HepG2 (cell line): ENCODE measurements around the gene C6orf15. TPM values are rescaled to one million over a fixed set of nuclear protein-coding genes. Genes with fewer than 3 reads are reported as not detected.
A peak's percentile ranks its signal among the peaks of the same experiment; 100 is the strongest.

Experiments used
- ATAC-seq: fragments of 200-7000 bp; cut with Tn5 transposase; 3 replicates; pipeline ENCODE4 v1.9.1; 2020; ENCODE audit warnings: mild to moderate bottlenecking, moderate library complexity
- BruUV-seq: library from RNA; stranded (reverse); fragments of 400-500 nt; replicated peaks from 2 replicates; lab custom pipeline; 2021; lab: Mats Ljungman, UMichigan
- CTCF ChIA-PET: fragments of 300-600 bp; formaldehyde crosslinking; extraction: SDS; loops from one replicate; lab custom pipeline; 2021; ENCODE audit warnings: low total read pairs, inconsistent platforms, low intra/inter-chr PET ratio; lab: Yijun Ruan, JAX
- POLR2A ChIA-PET: fragments of 350-600 bp; sonication (Branson Sonifier 250); formaldehyde crosslinking; loops from one replicate; lab custom pipeline; 2020; ENCODE audit warnings: antibody characterized with exemption, inconsistent platforms; lab: Yijun Ruan, JAX
- DNase-seq: peaks from one replicate; pipeline ENCODE4 v3.0.0-alpha.2; 2015; ENCODE audit warnings: low spot score
- FAIRE-seq: peaks from 3 replicates; lab custom pipeline; 2011; peaks lifted over from hg19 to GRCh38; lab: Jason Lieb, UNC
- H2AFZ ChIP-seq: one replicate; pipeline ENCODE4 v1.6.1; 2011; ENCODE audit warnings: low read length, inconsistent platforms
- H3K27ac ChIP-seq: fragments of 300-600 bp; 3 replicates; pipeline ENCODE4 v1.8.0; 2011; ENCODE audit warnings: mixed run types, mild to moderate bottlenecking, mixed read lengths, low read length, inconsistent platforms; ENCODE audit not compliant: insufficient read depth; ENCODE audit errors: extremely low read length
- H3K27me3 ChIP-seq, 2 experiments: fragments of 200-600 bp in 1 of 2; 2 replicates in 1 of 2; 3 replicates in 1 of 2; pipeline versions ENCODE4 v1.6.0 to v1.8.0; 2011; ENCODE audit warnings: low read length in 2 of 2, mild to moderate bottlenecking in 2 of 2, moderate library complexity in 2 of 2, inconsistent platforms in 1 of 2; ENCODE audit not compliant: insufficient read depth in 2 of 2, control insufficient read depth in 1 of 2
- H3K36me3 ChIP-seq, 2 experiments: fragments of 200-600 bp in 1 of 2; replicated peaks in 1 of 2; 2 replicates in 1 of 2; 3 replicates in 1 of 2; pipeline versions ENCODE4 v1.5.1 to v1.8.0; 2011; ENCODE audit warnings: low read length in 2 of 2, inconsistent platforms in 1 of 2; ENCODE audit not compliant: insufficient read depth in 2 of 2, control insufficient read depth in 1 of 2
- H3K4me1 ChIP-seq: 2 replicates; pipeline ENCODE4 v1.5.1; 2012; ENCODE audit warnings: low read length, inconsistent platforms; ENCODE audit not compliant: insufficient read depth
- H3K4me2 ChIP-seq: 2 replicates; pipeline ENCODE4 v1.6.0; 2011; ENCODE audit warnings: low read depth, low read length, inconsistent platforms
- H3K4me3 ChIP-seq, 3 experiments: fragments of 200-600 bp in 1 of 3; sonication (generic), shearing (Covaris generic) in 1 of 3; replicated peaks in 1 of 3; 2 replicates each; pipeline ENCODE4 v1.5.1; 2011 to 2016; ENCODE audit warnings: low read length in 3 of 3, inconsistent platforms in 2 of 3, low read depth in 2 of 3, mild to moderate bottlenecking in 2 of 3, control low read depth in 1 of 3, mixed read lengths in 1 of 3; ENCODE audit not compliant: insufficient read depth in 1 of 3
- H3K79me2 ChIP-seq: one replicate; pipeline ENCODE4 v1.6.1; 2011; ENCODE audit warnings: low read length, inconsistent platforms; ENCODE audit not compliant: insufficient read depth
- H3K9ac ChIP-seq: 2 replicates; pipeline ENCODE4 v1.6.0; 2011; ENCODE audit warnings: mild to moderate bottlenecking, low read depth, low read length, inconsistent platforms; ENCODE audit not compliant: insufficient read depth
- H3K9me3 ChIP-seq: 2 replicates; pipeline ENCODE4 v1.5.1; 2012; ENCODE audit warnings: mild to moderate bottlenecking, low read length
- H4K20me1 ChIP-seq: 2 replicates; pipeline ENCODE4 v1.6.0; 2011; ENCODE audit warnings: inconsistent platforms, mild to moderate bottlenecking, low read length, moderate library complexity; ENCODE audit not compliant: insufficient read depth
- ATRX ChIP-seq: sonication (generic); formaldehyde crosslinking; IDR thresholded peaks from 2 replicates; pipeline ENCODE4 v1.4.0; 2020; ENCODE audit warnings: missing genetic modification reagents, borderline replicate concordance
- NRL ChIP-seq: sonication (generic); formaldehyde crosslinking; IDR thresholded peaks from 2 replicates; pipeline ENCODE4 v1.5.0; 2020; ENCODE audit warnings: missing genetic modification reagents, mild to moderate bottlenecking, moderate library complexity, borderline replicate concordance
- SAFB2 ChIP-seq: sonication (generic); formaldehyde crosslinking; IDR thresholded peaks from 2 replicates; pipeline ENCODE4 v1.5.1; 2020; ENCODE audit warnings: missing genetic modification reagents, low read depth, mild to moderate bottlenecking, borderline replicate concordance
- TMF1 ChIP-seq: sonication (generic); formaldehyde crosslinking; IDR thresholded peaks from 2 replicates; pipeline ENCODE4 v1.8.1; 2022; ENCODE audit warnings: low read depth, missing genetic modification reagents
- ZFP36L2 ChIP-seq: sonication (generic); formaldehyde crosslinking; IDR thresholded peaks from 2 replicates; pipeline ENCODE4 v1.4.0; 2020; ENCODE audit warnings: missing genetic modification reagents
- ZNF124 ChIP-seq: sonication (generic); formaldehyde crosslinking; IDR thresholded peaks from 2 replicates; pipeline ENCODE4 v1.4.0; 2020; ENCODE audit warnings: missing genetic modification reagents
- ZNF225 ChIP-seq: sonication (generic); formaldehyde crosslinking; IDR thresholded peaks from 2 replicates; pipeline ENCODE4 v1.4.0; 2020; ENCODE audit warnings: mild to moderate bottlenecking, missing genetic modification reagents
- ZNF264 ChIP-seq: sonication (generic); formaldehyde crosslinking; IDR thresholded peaks from 2 replicates; pipeline ENCODE4 v1.4.0; 2020; ENCODE audit warnings: missing genetic modification reagents
- WGBS: methylation state at CpG from one replicate; pipeline ENCODE4 v1.1.6; 2017; ENCODE audit warnings: low lambda C conversion rate; 5-methylcytosine and 5-hydroxymethylcytosine counted together
- in situ Hi-C: cut with HindIII; loops from 2 replicates; pipeline ENCODE4 v1.10.0; 2017; ENCODE audit warnings: low pct_unique_long_range_greater_than_20kb; ENCODE audit not compliant: extremely low pct_ligation_motif_present
- intact Hi-C: fragments of 100-400 bp; cut with micrococcal nuclease; formaldehyde crosslinking; loops from one replicate; pipeline ENCODE4 v1.10.0; 2022; ENCODE audit not compliant: unreplicated experiment
- polyA plus RNA-seq, 8 experiments: library from polyadenylated mRNA; depleted of rRNA in 3 of 8; stranded (reverse) in 7 of 8; unstranded in 1 of 8; fragments of >200 nt; fragmentation: Illumina TruSeq in 4 of 8; extraction: Trizol in 4 of 8; gene quantifications; 2 replicates each; pipeline versions ENCODE4 v1.2.1 to v1.2.3, GENCODE V29; 2011 to 2016; ENCODE audit warnings: low read depth in 4 of 8, missing spikeins in 1 of 8, mixed read lengths in 1 of 8; ENCODE audit not compliant: insufficient read depth in 1 of 8
- total RNA-seq, 5 experiments: library from RNA; depleted of rRNA; stranded (reverse); fragments of >200 nt; fragmentation: Illumina TruSeq; extraction: Trizol; gene quantifications; 2 replicates each; pipeline ENCODE4 v1.2.3, GENCODE V29; 2016; ENCODE audit warnings: low read depth in 1 of 5

Gene C6orf15
- total and polyA plus RNA-seq, 2 of the 13 experiments (the other 11 are each of a cell fraction or from before 2014, with no cell fraction given), result not detected

DNA sequence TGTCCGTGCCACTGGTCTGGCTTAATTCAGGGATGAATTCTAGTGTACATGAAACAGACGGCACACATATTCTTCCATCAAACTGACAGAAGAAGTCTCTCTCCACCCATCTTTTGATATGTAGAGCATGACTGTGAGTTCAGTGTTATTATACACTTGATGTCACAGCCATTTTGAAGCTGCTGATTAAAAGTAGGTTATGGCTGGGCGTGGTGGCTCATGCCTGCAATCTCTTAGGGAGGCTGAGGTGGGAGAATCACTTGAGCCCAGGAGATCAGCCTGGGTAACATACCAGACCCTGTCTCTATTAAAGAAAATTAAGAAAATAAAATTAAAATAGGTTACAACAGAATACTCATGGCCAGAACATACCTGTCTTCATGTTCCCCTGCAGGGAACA is 20.7 kb downstream of the C6orf15 start:
- no peaks in the 10 kb centered on the region for H3K79me2 ChIP-seq
- H3K9ac ChIP-seq, result no peak overlapping the region
- H2AFZ ChIP-seq, result no peak overlapping the region
- no peak overlapping the region for H3K4me3 ChIP-seq
- no peak for ATAC-seq
- TF ChIP-seq TMF1 (0 out of 2 replicates have a peak, but pooled peaks have one; percentile 31), SAFB2 (CRISPR knock-in tag) (no peak), ZNF124 (no peak), ATRX (CRISPR knock-in tag) (no peak)
- TF ChIP-seq, all 625 proteins: peak for 1
- peaks cover 47% of the 10 kb centered on the region for H3K4me1 ChIP-seq
- intact Hi-C loops, result no loop called here
- H4K20me1 ChIP-seq, result no peaks in the 10 kb centered on the region
- H3K9me3 ChIP-seq, result no peaks in the 10 kb centered on the region
- FAIRE-seq (no peak), DNase-seq (no peak)
- H3K4me2 ChIP-seq, result no peak overlapping the region
- in situ Hi-C loops, result loop anchor here (25.0 kb wide), 2 partner anchors 404 to 629 kb away; partner anchors contain the start of genes NRM and PPP1R18
- no peak overlapping the region for H3K27ac ChIP-seq
- ChIA-PET POLR2A (no interaction called here), CTCF (no interaction called here)
- H3K36me3 ChIP-seq, result no peaks in the 10 kb centered on the region
- BruUV-seq, result no TSS peak
- WGBS, result 33% methylated on average over 3 of the region's 3 CpGs
- H3K27me3 ChIP-seq, result peaks cover 0 to 4% of the 10 kb centered on the region in 2 experiments; a peak in 1 of 5 replicates

DNA sequence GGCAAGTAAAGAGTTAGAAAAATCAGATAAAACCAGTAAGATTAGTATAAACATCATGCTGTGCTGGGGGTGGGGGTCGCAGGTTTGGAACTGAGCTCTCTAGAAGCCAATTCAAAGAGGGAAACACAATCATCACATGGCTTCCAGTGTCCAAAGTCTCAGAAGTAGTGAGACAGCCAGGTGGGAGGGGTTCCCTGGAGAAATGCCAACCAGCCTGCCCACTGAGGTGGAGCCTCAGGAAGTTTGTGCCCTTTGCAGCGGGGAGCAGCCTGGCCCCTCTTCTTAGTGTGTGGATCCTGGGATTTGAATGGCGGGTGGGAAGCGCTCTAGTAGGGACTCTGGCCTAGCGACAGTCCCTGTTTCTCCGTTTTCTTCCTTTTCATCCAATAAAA is 21.4 kb downstream of the C6orf15 start:
- WGBS, result 31% methylated on average over 6 of the region's 6 CpGs
- BruUV-seq, result no TSS peak
- ChIA-PET CTCF (no interaction called here), POLR2A (no interaction called here)
- Histone ChIP-seq H3K4me1 (peaks cover 52% of the 10 kb centered on the region), H3K36me3 (no peaks in the 10 kb centered on the region), H3K9ac (no peak overlapping the region), H3K27me3 (peaks cover 0 to 10% of the 10 kb centered on the region in 2 experiments; a peak in 1 of 5 replicates), H4K20me1 (no peaks in the 10 kb centered on the region), H3K4me3 (no peak overlapping the region), H3K79me2 (no peaks in the 10 kb centered on the region), H3K27ac (no peak overlapping the region), H3K4me2 (no peak overlapping the region), H3K9me3 (no peaks in the 10 kb centered on the region), H2AFZ (no peak overlapping the region)
- FAIRE-seq (no peak), DNase-seq (no peak), ATAC-seq (no peak)
- intact Hi-C loops, result no loop called here
- TF ChIP-seq ZFP36L2 (no peak), ZNF225 (CRISPR knock-in tag) (no peak), NRL (CRISPR knock-in tag) (no peak), ZNF264 (CRISPR knock-in tag) (peak; percentile 60; the same call in 1 of the 2 replicates)
- in situ Hi-C loops, result loop anchor here (25.0 kb wide), 2 partner anchors 404 to 629 kb away; partner anchors contain the start of genes NRM and PPP1R18
